ENCODE measurements around the gene TECTA. TPM values are rescaled to one million over a fixed set of nuclear protein-coding genes. Genes with fewer than 3 reads are reported as not detected.

TECTA gene
- total RNA-seq, 1 experiment from 2014 or later = 0.37 TPM

DNA sequence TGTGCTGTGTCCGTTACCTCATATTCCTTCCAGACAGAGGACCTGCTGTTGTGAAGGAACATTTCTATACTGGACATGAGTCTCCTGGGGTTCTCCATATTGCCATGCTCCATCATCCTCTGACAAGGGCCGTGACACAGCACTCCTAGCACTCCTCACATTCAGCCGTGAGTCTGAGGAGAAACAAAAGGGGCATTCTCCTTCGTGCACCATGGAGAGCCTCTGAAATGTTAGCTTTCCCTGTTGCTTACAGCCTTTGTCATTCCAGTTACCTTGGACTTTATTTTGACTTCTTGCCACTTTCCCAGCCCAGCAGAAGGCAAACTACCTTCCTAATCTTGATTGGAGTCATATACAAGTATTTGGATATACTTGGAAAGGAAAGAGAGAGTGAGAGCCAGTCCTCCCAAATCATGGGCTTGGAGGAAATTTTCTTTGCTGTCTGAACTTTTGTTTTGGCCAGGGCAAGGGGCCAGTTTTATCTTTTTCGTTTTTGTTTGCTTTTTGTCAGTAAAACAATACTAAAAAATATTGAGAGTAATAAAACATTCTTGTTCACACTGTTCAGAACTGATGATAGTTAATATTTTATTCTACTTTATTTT is 29.1 kb upstream of the TECTA start:
- peaks cover 12% of the 10 kb centered on the region for H3K4me1 Mint-ChIP-seq
- H3K9me3 Mint-ChIP-seq = peaks cover 5% of the 10 kb centered on the region
- ATAC-seq = peak; percentile 97
- peaks cover 35% of the 10 kb centered on the region for H3K36me3 Mint-ChIP-seq
- H3K27me3 Mint-ChIP-seq (ENCODE audit: low read depth) = no peaks in the 10 kb centered on the region
- TF ChIP-seq PRRX2 (CRISPR knock-in tag; IDR thresholded peaks at IDR 0.05) (no peak), ZNF263 (CRISPR knock-in tag; IDR thresholded peaks at IDR 0.05; ENCODE audit: low read depth) (no peak), JAZF1 (CRISPR knock-in tag; IDR thresholded peaks at IDR 0.05) (no peak), NR1H2 (CRISPR knock-in tag; IDR thresholded peaks at IDR 0.05) (no peak), ZBTB43 (CRISPR knock-in tag; IDR thresholded peaks at IDR 0.05) (no peak), NFE2L1 (CRISPR knock-in tag; IDR thresholded peaks at IDR 0.05) (no peak), GRHL2 (CRISPR knock-in tag; IDR thresholded peaks at IDR 0.05; ENCODE audit: insufficient replicate concordance, severe bottlenecking) (no peak), NFYB (CRISPR knock-in tag; conservative IDR thresholded peaks at IDR 0.05; ENCODE audit: low read depth) (no peak), RORB (CRISPR knock-in tag; IDR thresholded peaks at IDR 0.05) (no peak), ZNF671 (CRISPR knock-in tag; IDR thresholded peaks at IDR 0.05) (no peak), GABPB1 (CRISPR knock-in tag; IDR thresholded peaks at IDR 0.05) (no peak), ARID4B (CRISPR knock-in tag; IDR thresholded peaks at IDR 0.05; ENCODE audit: borderline replicate concordance) (no peak), ZNF121 (CRISPR knock-in tag; IDR thresholded peaks at IDR 0.05) (no peak), EMX1 (CRISPR knock-in tag; IDR thresholded peaks at IDR 0.05) (no peak), SOX15 (CRISPR knock-in tag; IDR thresholded peaks at IDR 0.05) (no peak)
- TF ChIP-seq, protein P1, sequence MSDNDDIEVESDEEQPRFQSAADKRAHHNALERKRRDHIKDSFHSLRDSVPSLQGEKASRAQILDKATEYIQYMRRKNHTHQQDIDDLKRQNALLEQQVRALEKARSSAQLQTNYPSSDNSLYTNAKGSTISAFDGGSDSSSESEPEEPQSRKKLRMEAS (CRISPR knock-in tag; IDR thresholded peaks at IDR 0.05) = no peak
- TF ChIP-seq, protein P2, sequence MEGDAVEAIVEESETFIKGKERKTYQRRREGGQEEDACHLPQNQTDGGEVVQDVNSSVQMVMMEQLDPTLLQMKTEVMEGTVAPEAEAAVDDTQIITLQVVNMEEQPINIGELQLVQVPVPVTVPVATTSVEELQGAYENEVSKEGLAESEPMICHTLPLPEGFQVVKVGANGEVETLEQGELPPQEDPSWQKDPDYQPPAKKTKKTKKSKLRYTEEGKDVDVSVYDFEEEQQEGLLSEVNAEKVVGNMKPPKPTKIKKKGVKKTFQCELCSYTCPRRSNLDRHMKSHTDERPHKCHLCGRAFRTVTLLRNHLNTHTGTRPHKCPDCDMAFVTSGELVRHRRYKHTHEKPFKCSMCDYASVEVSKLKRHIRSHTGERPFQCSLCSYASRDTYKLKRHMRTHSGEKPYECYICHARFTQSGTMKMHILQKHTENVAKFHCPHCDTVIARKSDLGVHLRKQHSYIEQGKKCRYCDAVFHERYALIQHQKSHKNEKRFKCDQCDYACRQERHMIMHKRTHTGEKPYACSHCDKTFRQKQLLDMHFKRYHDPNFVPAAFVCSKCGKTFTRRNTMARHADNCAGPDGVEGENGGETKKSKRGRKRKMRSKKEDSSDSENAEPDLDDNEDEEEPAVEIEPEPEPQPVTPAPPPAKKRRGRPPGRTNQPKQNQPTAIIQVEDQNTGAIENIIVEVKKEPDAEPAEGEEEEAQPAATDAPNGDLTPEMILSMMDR (IDR thresholded peaks at IDR 0.05) = no peak
- POLR2A ChIA-PET = no interaction called here
- DNase-seq (ENCODE audit: low spot score) = no peak
- H3K27ac Mint-ChIP-seq = peak overlapping the region; percentile 95
- CTCF ChIA-PET = interaction anchor here (0.9 to 1.4 kb wide), 2 partner anchors 123 to 127 kb away, joined by 3 to 4 read pairs; no protein-coding TSS in a partner anchor
- no peak overlapping the region for H3K4me3 Mint-ChIP-seq

DNA sequence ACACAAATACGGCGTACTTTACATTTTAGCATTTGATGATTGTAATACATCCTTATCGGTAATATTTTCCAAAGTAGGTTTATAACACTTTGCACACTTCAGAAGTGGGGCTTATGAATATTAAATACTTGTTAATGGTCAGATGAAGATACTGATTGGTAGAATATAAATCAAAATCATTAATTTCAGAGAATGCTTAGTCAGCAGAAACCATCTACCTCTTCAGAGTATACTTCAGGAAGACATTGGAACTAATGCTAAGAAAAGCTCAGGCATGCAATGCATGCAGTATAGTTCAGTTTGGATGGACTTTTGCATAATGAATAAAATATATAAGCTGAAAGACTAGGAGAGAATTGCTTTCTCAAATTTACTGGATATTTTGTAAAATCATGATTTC is 19.7 kb upstream of the TECTA start:
- H3K4me1 Mint-ChIP-seq = no peaks in the 10 kb centered on the region
- H3K27me3 Mint-ChIP-seq (ENCODE audit: low read depth) = no peaks in the 10 kb centered on the region
- no peak for TF ChIP-seq KAT7 (CRISPR knock-in tag; IDR thresholded peaks at IDR 0.05; ENCODE audit: borderline replicate concordance)
- TF ChIP-seq CREM (CRISPR knock-in tag; IDR thresholded peaks at IDR 0.05) = no peak
- TF ChIP-seq ETV6 (CRISPR knock-in tag; IDR thresholded peaks at IDR 0.05) = no peak
- TF ChIP-seq, protein P1 (CRISPR knock-in tag; IDR thresholded peaks at IDR 0.05) = no peak
- no peak for ATAC-seq
- ChIA-PET POLR2A (no interaction called here), CTCF (no interaction called here)
- DNase-seq (ENCODE audit: low spot score) = no peak
- no peak overlapping the region for H3K27ac Mint-ChIP-seq
- H3K4me3 Mint-ChIP-seq = no peak overlapping the region
- H3K36me3 Mint-ChIP-seq = no peaks in the 10 kb centered on the region; the same call in 1 of the 2 replicates
- no peaks in the 10 kb centered on the region for H3K9me3 Mint-ChIP-seq

Data from WTC11 (cell line).